Progenitor cell of endocrine pancreas (in vitro differentiated cells): ENCODE measurements around the gene ADGRG6. TPM values are rescaled to one million over a fixed set of nuclear protein-coding genes. Genes with fewer than 3 reads are reported as not detected.
"Not testable (repeated sequence)": the region's sequence is repeated elsewhere in the genome, so short reads cannot be mapped to it uniquely, and the experiment has no call there.

Experiments
- DNase-seq: peaks from one replicate; pipeline ENCODE4 v3.0.0; 2021; ENCODE audit warnings: low spot score; ENCODE audit not compliant: unreplicated experiment
- H3K27ac Mint-ChIP-seq: 2 replicates; pipeline ENCODE4 v1.8.0; 2021; ENCODE audit warnings: mild to moderate bottlenecking, moderate library complexity, mixed read lengths
- H3K27me3 Mint-ChIP-seq: 2 replicates; pipeline ENCODE4 v1.8.0; 2021; ENCODE audit warnings: mixed read lengths
- H3K36me3 Mint-ChIP-seq: 2 replicates; pipeline ENCODE4 v1.8.0; 2022; ENCODE audit warnings: mixed read lengths; ENCODE audit not compliant: insufficient read depth
- H3K4me1 Mint-ChIP-seq: 2 replicates; pipeline ENCODE4 v1.8.0; 2021; ENCODE audit warnings: low read depth, mixed read lengths
- H3K4me3 Mint-ChIP-seq: 2 replicates; pipeline ENCODE4 v1.8.0; 2021; ENCODE audit warnings: low read depth, mild to moderate bottlenecking, moderate library complexity, mixed read lengths
- H3K9me3 Mint-ChIP-seq: 2 replicates; pipeline ENCODE4 v1.8.0; 2021; ENCODE audit warnings: low read depth, mixed read lengths
- CTCF ChIP-seq: fragments of 200-600 bp; sonication (generic); IDR thresholded peaks from one replicate; pipeline ENCODE4 v1.5.0; 2021; ENCODE audit warnings: antibody characterized with exemption, mild to moderate bottlenecking; ENCODE audit not compliant: unreplicated experiment
- total RNA-seq: library from RNA; stranded (reverse); gene quantifications from 2 replicates; pipeline ENCODE4 v1.2.1, GENCODE V29; 2021

Gene ADGRG6
- total RNA-seq, 1 donor from 2014 or later, result 126 TPM

GRCh38 chr6:142448091-142448729, 146.4 kb downstream of the ADGRG6 start:
- no peak for TF ChIP-seq CTCF
- Mint-ChIP-seq H3K27me3 (no peaks in the 10 kb centered on the region), H3K4me3 (no peak overlapping the region)

DNA sequence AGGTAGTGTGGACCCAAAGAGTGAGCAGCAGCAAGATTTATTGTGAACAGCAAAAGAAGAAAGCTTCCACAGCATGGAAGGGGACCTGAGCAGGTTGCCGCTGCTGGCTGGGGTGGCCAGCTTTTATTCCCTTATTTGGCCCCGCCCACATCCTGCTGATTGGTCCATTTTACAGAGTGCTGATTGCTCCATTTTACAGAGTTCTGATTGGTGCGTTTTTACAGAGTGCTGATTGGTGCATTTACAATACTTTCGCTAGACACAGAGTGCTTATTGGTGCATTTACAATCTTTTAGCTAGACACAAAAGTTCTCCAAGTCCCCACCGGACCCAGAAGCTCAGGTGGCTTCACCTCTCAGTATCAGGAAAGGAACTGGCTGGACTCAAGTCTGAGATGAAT, 149.0 kb downstream of the ADGRG6 start:
- not testable (repeated sequence) for DNase-seq, H3K27me3 Mint-ChIP-seq, H3K4me1 Mint-ChIP-seq, H3K9me3 Mint-ChIP-seq, H3K4me3 Mint-ChIP-seq
- Mint-ChIP-seq H3K27ac (peak overlapping the region; percentile 57), H3K36me3 (peaks cover 30% of the 10 kb centered on the region)

More at GRCh38 chr6:142448091-142448729, 146.4 kb downstream of the ADGRG6 start:
- H3K9me3 Mint-ChIP-seq, result no peaks in the 10 kb centered on the region
- no peak for DNase-seq
- peaks cover 3% of the 10 kb centered on the region for H3K4me1 Mint-ChIP-seq
- H3K36me3 Mint-ChIP-seq, result peaks cover 30% of the 10 kb centered on the region
- no peak overlapping the region for H3K27ac Mint-ChIP-seq

GRCh38 chr6:142452993-142453392, 151.2 kb downstream of the ADGRG6 start:
- no peak overlapping the region for H3K4me3 Mint-ChIP-seq
- no peaks in the 10 kb centered on the region for H3K4me1 Mint-ChIP-seq
- TF ChIP-seq CTCF, result no peak
- peaks cover 26% of the 10 kb centered on the region for H3K36me3 Mint-ChIP-seq
- H3K27ac Mint-ChIP-seq, result no peak overlapping the region
- DNase-seq, result no peak
- H3K27me3 Mint-ChIP-seq, result no peaks in the 10 kb centered on the region
- H3K9me3 Mint-ChIP-seq, result no peaks in the 10 kb centered on the region

GRCh38 chr6:142454196-142454595, 152.4 kb downstream of the ADGRG6 start:
- not testable (repeated sequence) for H3K4me1 Mint-ChIP-seq, H3K27ac Mint-ChIP-seq, DNase-seq, H3K27me3 Mint-ChIP-seq, H3K9me3 Mint-ChIP-seq, H3K4me3 Mint-ChIP-seq
- H3K36me3 Mint-ChIP-seq, result peaks cover 23% of the 10 kb centered on the region

DNA sequence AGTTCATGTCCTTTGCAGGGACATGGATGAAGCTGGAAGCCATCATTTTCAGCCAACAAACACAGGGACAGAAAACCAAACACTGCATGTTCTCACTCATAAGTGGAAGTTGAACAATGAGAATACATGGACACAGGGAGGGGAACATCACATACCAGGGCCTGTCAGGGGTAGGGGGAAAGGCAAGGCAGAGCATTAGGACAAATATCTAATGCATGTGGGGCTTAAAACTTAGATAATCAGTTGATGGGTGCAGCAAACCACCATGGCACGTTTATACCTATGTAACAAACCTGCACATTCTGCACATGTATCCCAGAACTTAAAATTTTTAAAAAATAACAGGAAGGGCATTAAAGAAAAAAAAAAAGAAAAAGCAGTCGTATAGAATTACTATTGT, 153.0 kb downstream of the ADGRG6 start:
- H3K27me3 Mint-ChIP-seq, H3K4me3 Mint-ChIP-seq, DNase-seq, H3K9me3 Mint-ChIP-seq, H3K4me1 Mint-ChIP-seq, H3K27ac Mint-ChIP-seq: not testable (repeated sequence)
- H3K36me3 Mint-ChIP-seq, result peaks cover 20% of the 10 kb centered on the region

DNA sequence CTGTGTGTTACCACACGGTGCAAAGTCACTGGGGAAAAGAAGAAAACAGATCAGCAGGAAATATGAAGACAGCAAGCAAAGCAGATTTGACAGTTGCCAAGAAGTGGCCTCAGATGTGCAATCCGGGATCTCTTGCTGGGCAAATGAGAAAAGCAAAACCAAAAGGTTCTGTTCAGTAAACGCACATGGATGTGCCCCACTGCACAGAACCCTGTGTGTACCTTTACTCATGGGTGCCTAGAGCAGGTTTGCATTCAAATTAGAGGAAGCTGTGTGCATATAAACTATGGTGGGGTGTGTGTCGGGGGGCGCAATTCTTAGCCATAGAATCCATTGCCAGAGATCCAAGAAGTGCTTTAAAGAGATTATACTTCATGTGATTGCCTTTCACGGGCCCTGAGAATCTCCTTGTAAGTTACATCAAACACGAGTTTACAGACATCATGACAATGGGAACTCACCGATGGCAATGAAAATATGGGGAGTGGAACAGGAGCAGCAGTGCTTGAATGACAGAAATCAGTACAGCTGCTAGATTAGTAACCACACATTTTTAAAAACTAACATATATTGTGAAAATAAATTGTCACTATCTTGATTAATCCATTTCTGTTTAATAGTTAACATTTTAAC, 154.3 kb downstream of the ADGRG6 start:
- Mint-ChIP-seq H3K36me3 (peaks cover 10% of the 10 kb centered on the region), H3K27ac (no peak overlapping the region), H3K27me3 (no peaks in the 10 kb centered on the region), H3K4me3 (no peak overlapping the region), H3K4me1 (no peaks in the 10 kb centered on the region), H3K9me3 (peaks cover 1% of the 10 kb centered on the region)
- TF ChIP-seq CTCF, result no peak
- DNase-seq, result no peak
